Urinary bladder (tissue), 4 donors: Measurements from ENCODE around the gene NME4. TPM values are rescaled to one million over a fixed set of nuclear protein-coding genes. Genes with fewer than 3 reads are reported as not detected.
A peak's percentile ranks its signal among the peaks of the same experiment; 100 is the strongest.
"Not testable (repeated sequence)": the region's sequence is repeated elsewhere in the genome, so short reads cannot be mapped to it uniquely, and the experiment has no call there.

Experiments used
- DNase-seq: peaks from one replicate; pipeline ENCODE4 v3.0.0-alpha.2; 2015; ENCODE audit errors: extremely low spot score
- H3K27ac ChIP-seq: one replicate; pipeline ENCODE4 v1.5.1; 2013; ENCODE audit warnings: low read depth, mild to moderate bottlenecking, moderate library complexity
- H3K36me3 ChIP-seq: one replicate; pipeline ENCODE4 v1.6.1; 2013; ENCODE audit warnings: mild to moderate bottlenecking, moderate library complexity; ENCODE audit not compliant: insufficient read depth
- H3K4me1 ChIP-seq: one replicate; pipeline ENCODE4 v1.6.1; 2013; ENCODE audit warnings: mild to moderate bottlenecking, moderate library complexity; ENCODE audit not compliant: insufficient read depth
- H3K4me3 ChIP-seq: one replicate; pipeline ENCODE4 v1.5.1; 2013; ENCODE audit warnings: low read depth, low read length
- WGBS: extraction: QIAGEN DNeasy Blood & Tissue Kit; methylation state at CpG from one replicate; pipeline ENCODE4 v1.1.7; 2013; 5-methylcytosine and 5-hydroxymethylcytosine counted together
- polyA plus RNA-seq: library from polyadenylated mRNA; stranded (reverse); fragments of 200-250 nt; gene quantifications from one replicate; pipeline ENCODE4 v1.2.3, GENCODE V29; 2013
- total RNA-seq: library from RNA; depleted of rRNA; stranded (reverse); fragments of >200 nt; gene quantifications from one replicate; pipeline ENCODE4 v1.2.3, GENCODE V29; 2014
- donor health status: healthy with polysubstance abuse.
- donor health status: healthy.

NME4 gene
- total and polyA plus RNA-seq, 2 donors, result 29.0 to 246 TPM

DNA sequence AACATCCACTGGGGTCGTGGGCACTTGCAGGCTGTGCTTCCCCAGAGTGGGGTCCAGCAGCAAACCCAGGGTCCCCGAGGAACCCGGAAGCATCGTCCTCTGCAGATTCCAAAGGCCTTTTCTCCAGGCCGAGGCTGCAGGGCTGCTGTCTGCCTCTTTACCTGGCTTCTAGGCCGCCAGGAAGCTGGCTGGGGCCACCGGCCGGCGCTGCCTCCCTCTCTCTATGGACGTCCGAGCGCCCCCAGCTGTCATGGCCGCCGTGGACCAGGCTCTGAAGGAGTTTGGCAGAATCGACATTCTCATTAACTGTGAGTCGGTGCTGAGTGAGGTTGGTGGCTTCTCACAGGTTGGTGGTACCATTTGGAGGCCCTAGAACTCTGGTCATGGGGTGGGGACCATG, 10.3 kb downstream of the NME4 start:
- no peaks in the 10 kb centered on the region for H3K4me1 ChIP-seq
- no peak overlapping the region for H3K4me3 ChIP-seq
- DNase-seq, result no peak
- WGBS, result 85% methylated on average over 16 of the region's 16 CpGs
- H3K27ac ChIP-seq, result no peak overlapping the region
- H3K36me3 ChIP-seq, result no peaks in the 10 kb centered on the region

DNA sequence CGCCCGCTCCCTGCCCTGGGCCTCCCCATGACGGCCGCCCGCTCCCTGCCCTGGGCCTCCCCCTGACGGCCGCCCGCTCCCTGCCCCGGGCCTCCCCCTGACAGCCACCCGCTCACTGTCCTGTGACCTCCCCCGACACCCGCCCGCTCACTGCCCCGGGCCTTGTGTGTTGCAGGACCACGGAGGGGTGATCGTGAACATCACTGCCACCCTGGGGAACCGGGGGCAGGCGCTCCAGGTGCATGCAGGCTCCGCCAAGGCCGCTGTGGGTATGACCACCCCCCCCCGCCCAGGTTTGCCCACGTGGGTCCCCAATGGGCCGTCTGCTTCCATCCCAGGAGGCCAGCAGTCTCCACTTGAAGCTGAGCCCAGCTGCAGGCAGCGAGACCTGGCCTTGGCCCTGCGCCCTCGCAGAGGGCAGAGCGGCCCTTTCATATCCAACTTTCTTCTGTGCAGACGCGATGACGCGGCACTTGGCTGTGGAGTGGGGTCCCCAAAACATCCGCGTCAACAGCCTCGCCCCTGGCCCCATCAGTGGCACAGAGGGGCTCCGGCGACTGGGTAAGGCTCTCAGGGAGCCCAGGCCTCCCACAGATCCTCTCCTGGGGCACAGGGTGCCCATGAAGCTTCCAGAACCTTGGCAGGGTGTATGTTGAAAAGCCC, 13.6 kb downstream of the NME4 start:
- WGBS, result 92% methylated on average over 36 of the region's 36 CpGs

DNA sequence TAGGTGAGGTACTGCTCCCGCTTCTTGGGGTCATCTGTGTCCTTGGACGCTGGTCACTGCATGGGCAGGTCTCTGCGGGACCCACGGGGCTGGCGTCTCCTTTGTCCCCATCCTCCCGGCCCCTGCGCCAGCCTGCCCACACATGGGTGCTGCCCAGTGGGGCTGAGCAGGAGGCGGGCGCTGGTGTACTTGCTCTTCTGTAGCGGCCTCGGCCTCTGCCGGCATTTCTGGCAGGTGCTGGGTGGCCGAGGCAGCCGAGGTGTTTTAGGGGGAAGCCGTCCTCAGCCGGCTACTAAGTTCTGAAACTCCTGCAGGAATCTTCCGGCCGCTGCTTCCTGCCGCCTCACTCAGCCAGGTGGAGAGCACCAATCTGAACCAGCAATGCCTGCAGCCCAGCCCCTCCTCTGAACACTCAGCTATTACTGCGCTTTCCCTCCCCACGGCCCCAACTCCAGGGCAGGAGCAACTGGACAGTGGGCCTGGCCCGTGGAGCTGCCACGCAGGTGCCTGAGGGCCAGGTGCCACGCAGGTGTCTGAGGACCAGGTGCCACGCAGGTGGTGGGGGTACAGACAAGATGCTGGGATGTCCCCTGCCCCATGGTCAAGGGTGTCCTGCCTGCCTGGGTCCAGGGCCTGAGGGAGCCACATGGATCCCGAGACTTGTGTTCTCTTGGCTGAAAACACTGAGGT, 14.7 kb downstream of the NME4 start:
- Histone ChIP-seq H3K27ac (no peak overlapping the region), H3K4me3 (no peak overlapping the region), H3K4me1 (no peaks in the 10 kb centered on the region), H3K36me3 (no peaks in the 10 kb centered on the region)
- no peak for DNase-seq
- WGBS, result 95% methylated on average over 26 of the region's 26 CpGs

More for the DNA sequence above, 13.6 kb downstream of the NME4 start:
- Histone ChIP-seq H3K4me3 (no peak overlapping the region), H3K27ac (no peak overlapping the region), H3K4me1 (no peaks in the 10 kb centered on the region), H3K36me3 (no peaks in the 10 kb centered on the region)
- DNase-seq, result no peak

- WGBS, result 86% methylated on average over 21 of the region's 21 CpGs
Measured at GRCh38 chr16:414395-415169, 17.6 kb downstream of the NME4 start.

DNA sequence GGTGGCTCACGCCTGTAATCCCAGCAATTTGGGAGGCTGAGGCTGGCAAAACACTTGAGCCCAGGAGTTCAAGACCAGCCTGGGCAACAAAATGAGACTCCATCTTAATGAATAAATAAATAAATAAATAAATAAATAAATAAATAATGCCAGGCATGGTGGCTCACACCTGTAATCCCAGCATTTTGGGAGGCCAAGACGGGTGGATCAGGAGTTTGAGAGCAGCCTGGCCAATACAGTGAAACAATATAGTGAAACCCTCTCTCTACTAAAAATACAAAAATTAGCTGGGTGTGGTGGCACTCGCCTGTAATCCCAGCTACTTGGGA, 18.1 kb downstream of the NME4 start:
- H3K4me3 ChIP-seq, H3K4me1 ChIP-seq, H3K36me3 ChIP-seq, H3K27ac ChIP-seq, DNase-seq: not testable (repeated sequence)
- WGBS, result over 99% methylated on average over 3 of the region's 3 CpGs

More at GRCh38 chr16:414395-415169, 17.6 kb downstream of the NME4 start:
- H3K4me1 ChIP-seq, result no peaks in the 10 kb centered on the region
- DNase-seq, result no peak
- no peak overlapping the region for H3K4me3 ChIP-seq
- no peaks in the 10 kb centered on the region for H3K36me3 ChIP-seq
- no peak overlapping the region for H3K27ac ChIP-seq

- not testable (repeated sequence) for H3K4me1 ChIP-seq, DNase-seq, H3K36me3 ChIP-seq, H3K27ac ChIP-seq, H3K4me3 ChIP-seq
- WGBS, result 95% methylated on average over 13 of the region's 13 CpGs
Measured at GRCh38 chr16:422179-422578, 25.2 kb downstream of the NME4 start.

DNA sequence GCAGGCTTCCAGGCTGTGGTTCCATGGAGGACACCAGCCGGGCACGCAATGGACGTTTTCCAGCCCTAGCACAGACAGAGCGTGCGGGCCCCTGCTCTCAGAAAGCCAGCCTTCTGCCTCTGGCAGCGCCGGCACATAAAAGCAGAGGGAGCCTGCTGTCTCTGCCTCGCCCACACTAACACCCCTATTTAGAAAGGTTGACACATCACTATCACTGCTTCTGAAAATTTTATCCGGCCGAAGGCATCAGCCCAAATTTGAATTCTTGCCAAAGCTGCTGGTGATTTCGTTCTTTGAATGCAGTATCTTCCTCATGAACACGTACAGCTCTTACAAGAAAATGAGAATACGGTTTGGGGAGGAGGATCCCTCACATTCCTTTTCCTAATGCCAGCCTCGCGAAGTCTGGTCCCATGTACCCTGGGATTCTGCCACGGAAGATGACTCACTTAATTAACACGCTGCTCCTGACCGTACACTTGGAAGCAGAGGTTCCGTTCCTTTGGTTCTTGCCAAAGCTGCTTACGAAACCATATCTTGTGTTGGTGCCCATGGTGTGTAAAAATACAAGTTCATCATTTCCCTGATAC, 27.1 kb downstream of the NME4 start:
- no peak for DNase-seq
- Histone ChIP-seq H3K4me1 (peaks cover 4% of the 10 kb centered on the region), H3K36me3 (no peaks in the 10 kb centered on the region), H3K4me3 (peak overlapping the region; percentile 92), H3K27ac (peak overlapping the region; percentile 44)
- 25% methylated on average over 20 of the region's 20 CpGs for WGBS

DNA sequence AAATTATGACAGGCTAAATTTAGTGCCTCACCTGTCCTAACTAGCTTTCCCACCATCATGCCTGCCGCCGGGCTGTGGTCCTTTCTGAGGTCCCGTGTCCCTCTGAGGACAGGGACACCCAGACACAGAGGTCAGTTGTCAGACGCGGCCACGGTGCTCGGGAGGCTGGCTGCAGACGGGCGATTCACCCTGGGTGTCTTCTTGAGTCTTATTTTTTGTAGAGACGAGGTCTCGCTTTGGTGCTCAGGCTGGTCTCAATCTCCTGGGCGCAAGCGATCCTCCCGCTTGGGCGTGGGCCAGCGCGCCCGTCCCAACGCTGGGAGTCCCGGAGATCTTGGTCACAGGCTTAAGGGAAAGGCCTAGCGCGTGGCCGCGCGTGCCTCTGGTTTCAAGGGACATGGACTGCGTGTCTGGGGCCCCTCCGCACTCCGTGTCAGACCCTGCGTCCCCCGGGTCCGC, 27.7 kb downstream of the NME4 start:
- Histone ChIP-seq H3K27ac (peak overlapping the region; percentile 85), H3K36me3 (no peaks in the 10 kb centered on the region), H3K4me1 (peaks cover 4% of the 10 kb centered on the region), H3K4me3 (peak overlapping the region; percentile 92)
- WGBS, result 7% methylated on average over 31 of the region's 31 CpGs
- no peak for DNase-seq

DNA sequence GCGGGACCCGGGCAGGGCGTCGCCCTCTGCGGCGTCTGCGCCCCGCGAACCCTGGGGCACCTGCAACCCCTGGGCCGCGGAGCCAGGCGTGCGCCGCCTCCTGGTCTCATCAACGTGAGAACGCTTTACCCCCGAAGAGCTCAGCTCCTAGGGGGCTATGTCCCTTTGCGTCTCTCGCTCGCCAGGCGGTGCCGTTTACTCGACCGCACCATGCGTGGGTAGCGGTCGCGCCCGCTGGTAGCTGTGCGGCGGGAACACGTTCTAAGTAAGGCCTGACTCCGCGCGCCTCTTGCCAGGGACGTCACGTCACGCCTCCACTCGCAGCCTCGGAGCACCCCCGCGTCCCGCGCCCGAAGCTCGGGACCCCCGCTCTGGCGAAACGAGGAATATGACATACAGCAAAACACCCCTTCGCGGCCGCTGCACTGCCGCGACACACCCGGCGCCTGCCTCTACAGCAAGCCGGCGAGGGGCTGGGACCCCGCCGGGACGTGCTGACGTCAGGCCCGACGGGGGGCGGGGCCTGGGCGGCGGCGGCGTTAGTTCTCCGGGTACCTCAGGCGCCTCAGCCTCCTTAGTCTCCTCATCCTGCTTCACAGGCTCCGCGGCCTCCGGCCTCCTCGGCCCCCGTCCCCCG, 28.2 kb downstream of the NME4 start, which contains the start of gene RAB11FIP3:
Gene RAB11FIP3 (plus strand): TSS at position 568 of the 637 bp plus-strand sequence. CDS start 358 bp downstream, outside the sequence.
- Histone ChIP-seq H3K27ac (peak within 1 kb of the TSS; percentile 85), H3K4me3 (peak within 1 kb of the TSS; percentile 92), H3K36me3 (no peaks in the 10 kb centered on the region), H3K4me1 (peaks cover 4% of the 10 kb centered on the region)
- DNase-seq, result no peak
- WGBS, result under 1% methylated on average over 77 of the region's 77 CpGs

DNA sequence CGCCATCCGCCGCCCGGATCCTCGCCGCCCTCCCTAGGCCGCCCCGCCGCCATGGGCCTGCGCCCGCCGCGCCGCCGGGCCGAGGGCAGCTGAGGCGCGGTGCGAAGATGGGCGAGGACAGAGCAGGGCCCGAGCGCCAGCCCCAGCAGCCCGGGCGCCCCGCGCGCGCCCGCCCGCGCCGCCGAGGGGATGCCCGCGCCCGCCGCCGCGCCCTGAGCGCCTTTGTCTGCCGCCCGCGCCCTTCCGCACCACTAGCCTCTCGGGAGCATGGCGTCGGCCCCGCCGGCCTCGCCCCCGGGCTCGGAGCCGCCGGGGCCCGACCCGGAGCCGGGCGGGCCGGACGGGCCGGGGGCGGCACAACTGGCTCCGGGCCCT, 28.7 kb downstream of the NME4 start:
- peak overlapping the region; percentile 85 for H3K27ac ChIP-seq
- peak overlapping the region; percentile 92 for H3K4me3 ChIP-seq
- H3K4me1 ChIP-seq, result peaks cover 4% of the 10 kb centered on the region
- DNase-seq, result no peak
- WGBS, result under 1% methylated on average over 63 of the region's 63 CpGs
- H3K36me3 ChIP-seq, result no peaks in the 10 kb centered on the region

GRCh38 chr16:426115-426905, 29.3 kb downstream of the NME4 start:
- peak overlapping the region; percentile 92 for H3K4me3 ChIP-seq
- peaks cover 4% of the 10 kb centered on the region for H3K4me1 ChIP-seq
- WGBS, result under 1% methylated on average over 97 of the region's 97 CpGs
- no peak overlapping the region for H3K27ac ChIP-seq
- no peaks in the 10 kb centered on the region for H3K36me3 ChIP-seq
- DNase-seq, result no peak

GRCh38 chr16:426906-427249, 29.9 kb downstream of the NME4 start:
- no peak overlapping the region for H3K27ac ChIP-seq
- peaks cover 4% of the 10 kb centered on the region for H3K4me1 ChIP-seq

More at GRCh38 chr16:426906-427249, 29.9 kb downstream of the NME4 start:
- WGBS, result 6% methylated on average over 13 of the region's 13 CpGs
- H3K4me3 ChIP-seq, result peak overlapping the region; percentile 92
- DNase-seq, result no peak
- no peaks in the 10 kb centered on the region for H3K36me3 ChIP-seq
